Naive thymus-derived CD8-positive, alpha-beta T cell (primary cell): ENCODE data around the gene DBT. TPM values are rescaled to one million over a fixed set of nuclear protein-coding genes. Genes with fewer than 3 reads are reported as not detected.
"Not testable (repeated sequence)": the region's sequence is repeated elsewhere in the genome, so short reads cannot be mapped to it uniquely, and the experiment has no call there.

Experiments
- ATAC-seq, 2 donors: fragments of 150-1000 bp; cut with Tn5 transposase in 1 of 2; sonication (Bioruptor Pico), chemical (Tn5 transposase) in 1 of 2; 1 replicate in 1 of 2; 2 replicates in 1 of 2; pipeline ENCODE4 v1.10.0; 2021; ENCODE audit warnings: mild to moderate bottlenecking in 2 of 2, moderate library complexity in 2 of 2
- POLR2A ChIA-PET: fragments of 350-600 bp; sonication (Branson Sonifier 250); formaldehyde crosslinking; loops from one replicate; lab custom pipeline; 2021; ENCODE audit warnings: antibody characterized with exemption; lab: Charles Lee
- DNase-seq, 10 donors: peaks; one replicate each; pipeline versions ENCODE4 v3.0.0 to v3.0.0-alpha.2; 2020 to 2022
- H3K27ac Mint-ChIP-seq, 10 donors: one replicate each; pipeline ENCODE4 v1.8.0; 2020 to 2022; ENCODE audit warnings: mild to moderate bottlenecking in 10 of 10, mixed read lengths in 10 of 10, moderate library complexity in 4 of 10, inconsistent platforms in 1 of 10
- H3K27me3 Mint-ChIP-seq, 5 donors: one replicate each; pipeline ENCODE4 v1.8.0; 2021 to 2022; ENCODE audit warnings: mixed read lengths in 5 of 5
- H3K36me3 Mint-ChIP-seq, 3 donors: one replicate each; pipeline ENCODE4 v1.8.0; 2020 to 2022; ENCODE audit warnings: mixed read lengths in 3 of 3, mild to moderate bottlenecking in 2 of 3, inconsistent platforms in 1 of 3
- H3K4me1 Mint-ChIP-seq, 4 donors: one replicate each; pipeline ENCODE4 v1.8.0; 2021 to 2022; ENCODE audit warnings: mixed read lengths in 4 of 4
- H3K4me3 Mint-ChIP-seq, 10 donors: one replicate each; pipeline ENCODE4 v1.8.0; 2020 to 2022; ENCODE audit warnings: mild to moderate bottlenecking in 10 of 10, mixed read lengths in 10 of 10, moderate library complexity in 6 of 10, inconsistent platforms in 1 of 10
- H3K9me3 Mint-ChIP-seq, 9 donors: one replicate each; pipeline ENCODE4 v1.8.0; 2020 to 2022; ENCODE audit warnings: mixed read lengths in 9 of 9, mild to moderate bottlenecking in 3 of 9, inconsistent platforms in 1 of 9, moderate library complexity in 1 of 9
- polyA plus RNA-seq, 3 donors: library from polyadenylated mRNA; unstranded; fragments of 300-500 nt; fragmentation: Illumina TruSeq; gene quantifications; one replicate each; pipeline ENCODE4 v1.2.3, GENCODE V29; 2021
- total RNA-seq, 8 experiments: library from RNA in 2 of 8; stranded (reverse) in 2 of 8; gene quantifications; one replicate each; pipeline ENCODE4 v1.2.3 and lab custom pipeline; 2021 to 2026

The DBT gene
- total and polyA plus RNA-seq, 5 experiments from 2014 or later = 5.2 to 16.5 (median 7.2) TPM

GRCh38 chr1:100267284-100267683 lies 17.6 kb upstream of the DBT start:
- no peaks in the 10 kb centered on the region for H3K9me3 Mint-ChIP-seq
- peaks cover 30 to 67% (median 65%) of the 10 kb centered on the region in 4 donors for H3K4me1 Mint-ChIP-seq
- ATAC-seq = no peak
- H3K4me3 Mint-ChIP-seq = peak overlapping the region; percentile 66 to 100 (median 100)
- peaks cover 10 to 45% (median 25%) of the 10 kb centered on the region in 3 donors for H3K36me3 Mint-ChIP-seq
- H3K27me3 Mint-ChIP-seq = no peaks in the 10 kb centered on the region
- peak overlapping the region in 7 of 10 donors; percentile 22 to 98 (median 40) for H3K27ac Mint-ChIP-seq
- DNase-seq = no peak
- POLR2A ChIA-PET = interaction anchor here (1.0 to 2.6 kb wide), 2 partner anchors 85 to 116 kb away, joined by 4 to 25 read pairs; partner anchors contain the start of gene CDC14A

DNA sequence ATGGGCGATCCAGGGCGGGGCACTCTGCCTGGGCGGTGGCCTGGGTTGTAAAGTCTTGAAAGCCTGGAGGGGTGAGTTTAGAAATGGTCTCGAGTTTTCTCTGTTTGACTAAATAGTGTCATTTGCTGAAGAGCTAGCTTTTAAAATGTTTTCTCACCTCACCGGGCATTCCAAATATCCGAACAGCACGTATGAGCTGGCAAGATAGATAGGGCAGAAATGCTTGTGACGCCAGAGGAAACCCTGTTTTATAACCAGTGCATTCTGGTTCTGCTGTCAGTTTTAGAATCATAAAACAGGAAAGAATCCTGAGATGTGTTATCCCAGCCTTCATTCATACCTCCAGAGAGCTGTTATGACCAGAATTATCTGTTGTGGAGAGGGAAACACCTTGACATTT lies 17.1 kb upstream of the DBT start:
- POLR2A ChIA-PET = interaction anchor here (0.5 to 2.6 kb wide), 4 partner anchors 17 to 970 kb away, joined by 3 to 25 read pairs (median 14); partner anchors contain the start of genes CDC14A, DBT and S1PR1
- peaks cover 10 to 40% (median 24%) of the 10 kb centered on the region in 3 donors for H3K36me3 Mint-ChIP-seq
- ATAC-seq = no peak
- H3K4me3 Mint-ChIP-seq = peak overlapping the region; percentile 96 to 100 (median 100)
- peak in 1 of 10 donors; percentile 27 for DNase-seq
- H3K4me1 Mint-ChIP-seq = peaks cover 26 to 62% (median 61%) of the 10 kb centered on the region in 4 donors
- H3K27me3 Mint-ChIP-seq = no peaks in the 10 kb centered on the region
- peak overlapping the region; percentile 95 to 99 (median 98) for H3K27ac Mint-ChIP-seq
- peaks cover 0 to 2% (median 0%) of the 10 kb centered on the region in 9 donors for H3K9me3 Mint-ChIP-seq

- peaks cover 25 to 59% (median 57%) of the 10 kb centered on the region in 4 donors for H3K4me1 Mint-ChIP-seq
- no peaks in the 10 kb centered on the region for H3K27me3 Mint-ChIP-seq
- H3K27ac Mint-ChIP-seq = peak within 1 kb of the TSS; percentile 95 to 99 (median 98)
- POLR2A ChIA-PET = interaction anchor here (0.5 to 2.6 kb wide), 9 partner anchors 8 to 971 kb away, joined by 3 to 25 read pairs (median 4); partner anchors contain the start of genes CDC14A, DBT, S1PR1 and SASS6
- H3K36me3 Mint-ChIP-seq = peaks cover 10 to 34% (median 22%) of the 10 kb centered on the region in 3 donors
- H3K9me3 Mint-ChIP-seq = peaks cover 0 to 7% (median 2%) of the 10 kb centered on the region in 9 donors
- ATAC-seq = peak; percentile 95
- peak within 1 kb of the TSS; percentile 96 to 100 (median 100) for H3K4me3 Mint-ChIP-seq
- DNase-seq = peak; percentile 91 to 98 (median 94)
These were observed 16.5 kb upstream of the DBT start, which contains the start of gene RTCA for GRCh38 chr1:100265931-100266740. Gene RTCA, plus strand, starts transcription at chr1:100266216. Its CDS starts 160 bp downstream, at chr1:100266376.

DNA sequence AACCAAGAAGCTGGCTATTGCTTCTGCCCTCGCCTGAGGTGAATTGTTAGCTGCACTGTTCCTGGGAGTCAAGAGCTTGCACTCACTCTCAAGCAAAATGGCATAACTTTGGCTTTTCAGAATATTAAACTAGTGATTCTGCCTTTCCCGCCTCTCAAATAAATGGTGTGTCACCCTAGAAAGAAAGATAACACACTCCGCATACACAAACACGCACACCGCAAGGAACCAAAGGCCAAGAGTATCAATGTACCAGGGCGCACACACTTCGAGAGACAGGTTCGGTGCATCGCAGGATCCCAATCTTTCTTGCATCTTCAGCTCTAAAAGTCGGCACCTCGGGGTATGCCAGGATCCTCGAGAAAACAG lies 15.9 kb upstream of the DBT start:
- DNase-seq (peak in 2 of 10 donors; percentile 28 to 62), ATAC-seq (peak; percentile 32 to 39)
- Mint-ChIP-seq H3K4me3 (peak overlapping the region; percentile 96 to 100 (median 100)), H3K4me1 (peaks cover 21 to 54% (median 54%) of the 10 kb centered on the region in 4 donors), H3K9me3 (peaks cover 0 to 7% (median 2%) of the 10 kb centered on the region in 9 donors), H3K36me3 (peaks cover 7 to 29% (median 20%) of the 10 kb centered on the region in 3 donors), H3K27me3 (no peaks in the 10 kb centered on the region), H3K27ac (peak overlapping the region; percentile 95 to 99 (median 98))
- POLR2A ChIA-PET = interaction anchor here (0.6 to 2.6 kb wide), 7 partner anchors 9 to 295 kb away, joined by 3 to 25 read pairs (median 4); partner anchors contain the start of genes CDC14A, DBT, SASS6 and TRMT13

DNA sequence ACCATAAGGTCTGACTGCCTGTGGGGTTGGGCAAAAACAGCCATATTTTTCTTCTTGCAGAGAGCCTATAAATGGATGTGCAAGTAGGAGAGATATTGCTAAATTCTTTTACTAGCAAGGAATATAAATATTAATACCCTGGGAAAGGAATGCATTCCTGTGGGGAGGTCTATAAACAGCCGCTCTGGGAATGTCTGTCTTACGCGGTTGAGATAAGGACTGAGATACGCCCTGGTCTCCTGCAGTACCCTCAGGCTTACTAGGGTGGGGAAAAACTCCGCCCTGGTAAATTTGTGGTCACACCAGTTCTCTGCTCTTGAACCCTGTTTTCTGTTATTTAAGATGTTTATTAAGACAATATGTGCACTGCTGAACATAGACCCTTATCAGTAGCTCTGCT lies 14.4 kb upstream of the DBT start:
- peak overlapping the region in 1 of 10 donors; percentile 40 for H3K4me3 Mint-ChIP-seq
- H3K27me3 Mint-ChIP-seq, H3K9me3 Mint-ChIP-seq, ATAC-seq, DNase-seq, H3K27ac Mint-ChIP-seq, POLR2A ChIA-PET: not testable (repeated sequence)
- H3K36me3 Mint-ChIP-seq = peaks cover 5 to 18% (median 14%) of the 10 kb centered on the region in 3 donors
- peaks cover 16 to 43% (median 42%) of the 10 kb centered on the region in 4 donors for H3K4me1 Mint-ChIP-seq

- peaks cover 0 to 8% (median 2%) of the 10 kb centered on the region in 9 donors for H3K9me3 Mint-ChIP-seq
- H3K36me3 Mint-ChIP-seq = peaks cover 5 to 12% (median 6%) of the 10 kb centered on the region in 3 donors
- H3K27ac Mint-ChIP-seq = no peak overlapping the region
- H3K4me1 Mint-ChIP-seq = peaks cover 10 to 22% (median 18%) of the 10 kb centered on the region in 4 donors
- ATAC-seq (no peak), DNase-seq (no peak)
- POLR2A ChIA-PET = no interaction called here
- H3K4me3 Mint-ChIP-seq = no peak overlapping the region
- no peaks in the 10 kb centered on the region for H3K27me3 Mint-ChIP-seq
These were observed 12.1 kb upstream of the DBT start for GRCh38 chr1:100261686-100262085.

- ATAC-seq, DNase-seq, H3K36me3 Mint-ChIP-seq, H3K4me3 Mint-ChIP-seq, H3K27me3 Mint-ChIP-seq, POLR2A ChIA-PET, H3K27ac Mint-ChIP-seq, H3K9me3 Mint-ChIP-seq, H3K4me1 Mint-ChIP-seq: not testable (repeated sequence)
These were observed 8.8 kb upstream of the DBT start for GRCh38 chr1:100258427-100258826.

- not testable (repeated sequence) for H3K9me3 Mint-ChIP-seq
These were observed 6.6 kb upstream of the DBT start for GRCh38 chr1:100256273-100256672.

GRCh38 chr1:100253552-100253951 lies 3.9 kb upstream of the DBT start:
- Mint-ChIP-seq H3K9me3 (no peaks in the 10 kb centered on the region), H3K4me1 (peaks cover 0 to 8% (median 1%) of the 10 kb centered on the region in 4 donors), H3K27me3 (peaks cover 0 to 2% (median 0%) of the 10 kb centered on the region in 5 donors), H3K4me3 (no peak overlapping the region), H3K36me3 (no peaks in the 10 kb centered on the region), H3K27ac (no peak overlapping the region)
- ATAC-seq (no peak), DNase-seq (no peak)
- POLR2A ChIA-PET = no interaction called here

More at GRCh38 chr1:100256273-100256672, 6.6 kb upstream of the DBT start:
- ATAC-seq, H3K4me3 Mint-ChIP-seq, DNase-seq, H3K4me1 Mint-ChIP-seq, H3K27ac Mint-ChIP-seq, POLR2A ChIA-PET, H3K27me3 Mint-ChIP-seq, H3K36me3 Mint-ChIP-seq: not testable (repeated sequence)

GRCh38 chr1:100252901-100253300 lies 3.3 kb upstream of the DBT start:
- H3K27me3 Mint-ChIP-seq = peaks cover 0 to 2% (median 0%) of the 10 kb centered on the region in 5 donors
- no peaks in the 10 kb centered on the region for H3K36me3 Mint-ChIP-seq
- H3K9me3 Mint-ChIP-seq = no peaks in the 10 kb centered on the region
- H3K4me3 Mint-ChIP-seq = no peak overlapping the region
- POLR2A ChIA-PET = no interaction called here
- ATAC-seq = no peak
- no peak overlapping the region for H3K27ac Mint-ChIP-seq
- H3K4me1 Mint-ChIP-seq = peaks cover 0 to 8% (median 1%) of the 10 kb centered on the region in 4 donors
- DNase-seq = no peak

DNA sequence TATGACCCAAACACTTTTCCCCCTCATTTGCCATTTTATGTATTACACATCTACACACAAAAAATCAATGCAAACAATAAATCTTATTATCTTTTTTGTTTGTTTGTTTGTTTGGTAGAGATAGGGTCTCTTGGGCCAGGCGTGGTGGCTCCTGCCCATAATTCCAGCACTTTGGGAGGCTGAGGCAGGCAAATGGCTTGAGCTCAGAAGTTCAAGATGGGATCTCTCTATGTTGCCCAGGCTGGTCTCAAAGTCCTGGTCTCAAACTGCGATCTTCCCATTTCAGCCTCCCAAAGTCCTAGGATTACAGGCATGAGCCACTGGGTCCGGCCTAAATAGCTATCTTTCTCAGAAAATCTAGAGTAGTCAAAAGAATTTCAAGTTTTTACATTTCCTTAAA lies 1.2 kb upstream of the DBT start:
- Mint-ChIP-seq H3K4me1 (peaks cover 9 to 23% (median 11%) of the 10 kb centered on the region in 4 donors), H3K27me3 (peaks cover 0 to 2% (median 0%) of the 10 kb centered on the region in 5 donors), H3K27ac (peak overlapping the region in 2 of 10 donors; percentile 16 to 71), H3K4me3 (no peak overlapping the region), H3K36me3 (peaks cover 0 to 3% (median 0%) of the 10 kb centered on the region in 3 donors), H3K9me3 (no peaks in the 10 kb centered on the region)
- ATAC-seq (no peak), DNase-seq (no peak)
- POLR2A ChIA-PET = interaction anchor here (0.7 kb wide), 2 partner anchors 101 to 279 kb away, joined by 3 to 5 read pairs; no protein-coding TSS in a partner anchor

DNA sequence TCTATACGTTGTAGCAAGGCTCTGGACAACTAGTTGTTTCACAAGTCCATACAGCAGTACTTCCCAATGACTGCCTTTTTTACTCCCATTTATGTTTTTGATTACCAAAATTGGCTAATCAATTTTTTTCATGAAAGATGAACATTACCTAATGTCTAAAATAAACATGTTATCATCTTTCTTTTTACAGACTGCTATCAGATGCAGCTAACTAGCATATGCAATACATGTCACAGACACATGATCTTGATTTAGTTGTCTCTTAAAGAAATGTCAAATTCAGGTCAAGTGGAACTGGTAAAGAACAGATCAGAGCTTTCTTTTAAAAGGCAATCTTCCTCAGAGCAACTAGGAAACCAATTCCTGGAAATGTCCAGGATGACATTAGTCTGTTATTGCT lies 630 bp upstream of the DBT start:
- H3K4me3 Mint-ChIP-seq = no peak overlapping the region
- H3K27me3 Mint-ChIP-seq = peaks cover 0 to 2% (median 0%) of the 10 kb centered on the region in 5 donors
- ATAC-seq = no peak
- no peaks in the 10 kb centered on the region for H3K9me3 Mint-ChIP-seq
- no peak for DNase-seq
- peaks cover 0 to 3% (median 0%) of the 10 kb centered on the region in 3 donors for H3K36me3 Mint-ChIP-seq
- peak overlapping the region in 2 of 10 donors; percentile 16 to 71 for H3K27ac Mint-ChIP-seq
- POLR2A ChIA-PET = interaction anchor here (0.7 to 1.5 kb wide), 7 partner anchors 15 to 278 kb away, joined by 3 to 24 read pairs (median 3); partner anchors contain the start of genes CDC14A and RTCA
- peaks cover 9 to 27% (median 15%) of the 10 kb centered on the region in 4 donors for H3K4me1 Mint-ChIP-seq
